Glomerular visceral epithelial cell (primary cell): ENCODE data around the gene CTNNA3.
"Not testable (repeated sequence)": the region's sequence is repeated elsewhere in the genome, so short reads cannot be mapped to it uniquely, and the experiment has no call there.

Experiments used
- DNase-seq: peaks from one replicate; pipeline ENCODE4 v3.0.0-alpha.2; 2016; ENCODE audit errors: extremely low spot score

The CTNNA3 gene

GRCh38 chr10:67696029-67696428, at the start of gene CTNNA3:
CTNNA3 (minus strand) TSS chr10:67696195.
- DNase-seq = no peak

- no peak for DNase-seq
These were observed 39.4 kb upstream of the CTNNA3 start for GRCh38 chr10:67735430-67735829.

- no peak for DNase-seq
These were observed 37.5 kb upstream of the CTNNA3 start for GRCh38 chr10:67733511-67733910.

GRCh38 chr10:67725567-67725966, 29.6 kb upstream of the CTNNA3 start:
- DNase-seq = no peak

- DNase-seq = no peak
These were observed 27.6 kb upstream of the CTNNA3 start for GRCh38 chr10:67723601-67724000.

- DNase-seq = no peak
These were observed 26.1 kb upstream of the CTNNA3 start for GRCh38 chr10:67722113-67722512.

- DNase-seq = not testable (repeated sequence)
These were observed 20.5 kb upstream of the CTNNA3 start for GRCh38 chr10:67716455-67716854.

- DNase-seq = no peak
These were observed 9.9 kb upstream of the CTNNA3 start for GRCh38 chr10:67705921-67706320.

GRCh38 chr10:67699613-67700270, 3.7 kb upstream of the CTNNA3 start:
- DNase-seq = not testable (repeated sequence)

GRCh38 chr10:67698164-67698563, 2.2 kb upstream of the CTNNA3 start:
- no peak for DNase-seq

GRCh38 chr10:67697724-67698131, 1.7 kb upstream of the CTNNA3 start:
- DNase-seq = peak; percentile 47

GRCh38 chr10:67696679-67697078, 684 bp upstream of the CTNNA3 start:
- DNase-seq = no peak

- DNase-seq = no peak
These were observed 440 bp downstream of the CTNNA3 start for GRCh38 chr10:67695555-67695954.

GRCh38 chr10:67691861-67692260, 4.1 kb downstream of the CTNNA3 start:
- DNase-seq = not testable (repeated sequence)

GRCh38 chr10:67690540-67690939, 5.5 kb downstream of the CTNNA3 start:
- not testable (repeated sequence) for DNase-seq

GRCh38 chr10:67684140-67684539, 11.9 kb downstream of the CTNNA3 start:
- not testable (repeated sequence) for DNase-seq

GRCh38 chr10:67678335-67678974, 17.5 kb downstream of the CTNNA3 start:
- no peak for DNase-seq

GRCh38 chr10:67676208-67676825, 19.7 kb downstream of the CTNNA3 start:
- DNase-seq = no peak

- no peak for DNase-seq
These were observed 25.6 kb downstream of the CTNNA3 start for GRCh38 chr10:67670401-67670800.

- DNase-seq = no peak
These were observed 26.0 kb downstream of the CTNNA3 start for GRCh38 chr10:67669978-67670377.

GRCh38 chr10:67668448-67668847, 27.5 kb downstream of the CTNNA3 start:
- DNase-seq = no peak

GRCh38 chr10:67667035-67667425, 29.0 kb downstream of the CTNNA3 start:
- no peak for DNase-seq

- peak; percentile 9 for DNase-seq
These were observed 29.5 kb downstream of the CTNNA3 start for GRCh38 chr10:67666416-67667034.
